Activated T-helper 9 cell treated with anti-CD3 and anti-CD28 coated beads, Interleukin-2, amount 50 U/mL, for 16 hours (primary cell): ENCODE data around the gene PPP1R11.
"Not testable (repeated sequence)": the region's sequence is repeated elsewhere in the genome, so short reads cannot be mapped to it uniquely, and the experiment has no call there.

Experiments used
- DNase-seq: peaks from one replicate; pipeline ENCODE4 v3.0.0-alpha.2; 2020; ENCODE audit warnings: low read depth

The PPP1R11 gene

GRCh38 chr6:30097902-30098768 is 31.1 kb downstream of the PPP1R11 start:
- DNase-seq = no peak

- DNase-seq = no peak
Observed at GRCh38 chr6:30100154-30100553, 33.2 kb downstream of the PPP1R11 start.

- DNase-seq = peak; percentile 9
Observed at GRCh38 chr6:30100585-30101443, 33.8 kb downstream of the PPP1R11 start.

- DNase-seq = peak; percentile 56
Observed at GRCh38 chr6:30101444-30102413, 34.7 kb downstream of the PPP1R11 start.

GRCh38 chr6:30102414-30102969 is 35.5 kb downstream of the PPP1R11 start:
- DNase-seq = no peak

GRCh38 chr6:30102970-30103871 is 36.2 kb downstream of the PPP1R11 start:
- DNase-seq = peak; percentile 71

GRCh38 chr6:30103872-30104179 is 36.8 kb downstream of the PPP1R11 start:
- DNase-seq = no peak

GRCh38 chr6:30104661-30105060 is 37.7 kb downstream of the PPP1R11 start:
- no peak for DNase-seq

GRCh38 chr6:30111266-30111856 is 44.4 kb downstream of the PPP1R11 start:
- no peak for DNase-seq

GRCh38 chr6:30112402-30112994 is 45.5 kb downstream of the PPP1R11 start:
- no peak for DNase-seq

GRCh38 chr6:30113003-30113759 is 46.2 kb downstream of the PPP1R11 start, which contains the start of gene TRIM31:
TSS of gene TRIM31 (minus strand) at chr6:30113090. CDS start at chr6:30112805, 285 bp downstream.
- no peak for DNase-seq

- DNase-seq = no peak
Observed at GRCh38 chr6:30113841-30114240, 46.8 kb downstream of the PPP1R11 start.

GRCh38 chr6:30116724-30117123 is 49.7 kb downstream of the PPP1R11 start:
- no peak for DNase-seq

GRCh38 chr6:30118691-30119090 is 51.7 kb downstream of the PPP1R11 start:
- not testable (repeated sequence) for DNase-seq
